Measurements from ENCODE around the gene KLF2. TPM values are rescaled to one million over a fixed set of nuclear protein-coding genes. Genes with fewer than 3 reads are reported as not detected.
"Not testable (repeated sequence)": the region's sequence is repeated elsewhere in the genome, so short reads cannot be mapped to it uniquely, and the experiment has no call there.

Gene KLF2
- 8.5 TPM for total RNA-seq

DNA sequence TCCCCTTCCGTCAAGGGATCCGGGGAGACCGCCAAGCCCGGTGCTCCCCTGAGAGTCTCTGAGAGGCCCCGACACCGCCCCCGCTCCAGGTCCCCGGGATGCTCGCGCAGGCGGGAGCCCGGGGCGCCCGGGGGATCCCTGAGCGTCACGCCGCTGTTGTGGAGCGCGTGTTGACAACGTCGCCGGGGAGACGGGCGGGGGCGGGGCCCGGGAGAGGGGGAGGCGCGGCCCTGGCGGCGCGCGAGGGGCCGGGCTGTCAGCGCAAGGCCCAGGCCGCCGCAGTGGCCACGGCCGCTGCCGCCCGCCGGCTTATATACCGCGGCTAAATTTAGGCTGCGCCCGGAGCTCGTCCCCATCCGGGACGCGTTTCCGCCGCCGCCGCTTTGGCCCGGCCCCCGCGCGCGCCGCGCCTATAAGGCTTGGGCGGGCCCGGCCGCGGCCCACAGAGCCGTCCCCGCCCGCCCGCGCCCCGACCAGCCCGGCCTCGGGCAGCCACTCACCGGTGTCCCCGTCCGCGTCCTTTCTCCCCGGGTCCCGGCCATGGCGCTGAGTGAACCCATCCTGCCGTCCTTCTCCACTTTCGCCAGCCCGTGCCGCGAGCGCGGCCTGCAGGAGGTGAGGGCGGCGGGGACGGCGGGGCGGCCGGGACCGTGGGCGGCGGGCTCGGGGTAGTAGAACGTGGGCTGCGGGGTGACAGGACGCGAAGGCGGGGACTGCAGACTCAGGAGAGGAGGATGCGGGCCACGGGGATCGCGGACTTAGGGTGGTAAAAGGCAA lies at the start of gene KLF2:
TSS of gene KLF2 (plus strand) at position 443 of the 777 bp plus-strand sequence. CDS start at position 541, 98 bp downstream.
- DNase-seq (ENCODE audit: low spot score) (peak; percentile 93), ATAC-seq (peak; percentile 90)

DNA sequence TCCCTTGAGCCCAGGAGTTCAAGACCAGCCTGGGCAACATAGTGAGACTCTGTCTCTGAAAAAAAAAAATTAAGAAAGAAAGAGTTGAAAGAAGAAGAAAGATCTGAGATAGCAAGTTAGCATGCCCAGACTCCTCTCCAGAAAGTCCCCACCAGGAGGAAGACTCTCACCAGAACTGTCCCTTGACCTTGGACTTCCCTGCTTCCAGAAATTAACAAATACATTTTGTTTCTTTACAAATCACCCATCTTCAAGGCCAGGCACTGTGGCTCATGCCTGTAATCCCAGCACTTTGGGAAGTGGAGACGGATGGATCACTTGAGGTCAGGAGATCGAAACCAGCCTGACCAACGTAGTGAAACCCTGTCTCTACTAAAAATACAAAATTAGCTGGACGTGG lies 44.3 kb upstream of the KLF2 start:
- DNase-seq (ENCODE audit: low spot score) (no peak), ATAC-seq (no peak)

DNA sequence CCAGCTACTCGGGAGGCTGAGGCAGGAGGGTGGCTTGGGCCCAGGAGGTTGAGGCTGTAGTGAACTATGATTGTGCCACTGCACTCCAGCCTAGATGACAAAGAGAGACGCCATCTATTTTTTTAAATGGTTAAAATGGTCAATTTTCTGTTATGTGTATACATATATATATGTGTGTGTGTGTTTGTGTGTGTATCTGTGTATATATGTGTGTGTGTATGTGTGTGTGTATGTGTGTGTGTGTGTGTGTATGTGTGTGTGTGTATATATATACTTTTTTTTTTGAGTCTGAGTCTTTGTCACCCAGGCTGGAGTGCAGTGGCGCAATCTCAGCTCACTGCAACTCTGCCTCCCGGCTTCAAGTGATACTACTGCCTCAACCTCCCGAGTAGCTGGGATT lies 42.9 kb upstream of the KLF2 start:
- ATAC-seq, result no peak
- DNase-seq (ENCODE audit: low spot score), result no peak

DNA sequence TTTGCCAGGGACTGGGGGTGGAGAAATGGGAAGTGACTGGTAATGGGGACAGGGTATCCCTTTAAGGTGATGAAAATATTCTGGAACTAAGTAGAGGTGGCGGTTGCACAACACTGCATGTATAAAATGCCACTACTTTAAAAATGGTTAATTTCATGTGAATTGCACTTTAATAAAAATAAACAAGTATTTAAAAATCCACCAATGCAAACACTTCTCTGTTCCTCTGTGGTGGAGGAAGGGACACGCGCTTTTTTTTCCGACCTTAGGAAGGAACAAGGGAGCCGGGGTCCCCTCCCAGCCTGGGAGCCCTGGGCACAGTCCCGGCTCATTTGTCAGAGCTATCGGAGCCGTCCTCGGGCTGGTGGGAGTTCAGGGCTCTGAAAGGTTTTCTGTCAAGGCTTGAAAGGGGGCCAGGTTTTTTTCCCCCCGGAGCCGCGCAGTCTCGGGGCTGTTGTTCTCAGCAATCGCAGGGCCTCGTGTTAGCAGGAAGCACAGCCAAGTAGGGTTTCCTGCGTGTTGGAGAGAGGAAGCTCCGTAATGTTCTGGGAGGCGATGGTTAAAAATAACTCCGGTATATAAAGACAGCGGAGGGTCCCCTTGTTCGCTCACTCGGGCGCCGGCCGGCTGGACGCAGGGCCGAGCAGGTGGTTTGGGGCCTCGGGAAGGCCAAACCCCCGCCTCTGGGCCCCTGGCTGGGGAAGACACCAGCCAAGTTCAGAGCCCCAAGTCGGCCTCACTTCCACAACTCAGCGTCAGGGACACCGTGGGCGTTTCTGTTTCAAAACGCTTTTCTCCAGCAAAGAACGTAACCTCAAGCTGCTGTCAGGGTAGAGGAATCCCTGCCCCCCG lies 41.2 kb upstream of the KLF2 start:
- ATAC-seq, result peak; percentile 69
- DNase-seq (ENCODE audit: low spot score), result peak; percentile 66

DNA sequence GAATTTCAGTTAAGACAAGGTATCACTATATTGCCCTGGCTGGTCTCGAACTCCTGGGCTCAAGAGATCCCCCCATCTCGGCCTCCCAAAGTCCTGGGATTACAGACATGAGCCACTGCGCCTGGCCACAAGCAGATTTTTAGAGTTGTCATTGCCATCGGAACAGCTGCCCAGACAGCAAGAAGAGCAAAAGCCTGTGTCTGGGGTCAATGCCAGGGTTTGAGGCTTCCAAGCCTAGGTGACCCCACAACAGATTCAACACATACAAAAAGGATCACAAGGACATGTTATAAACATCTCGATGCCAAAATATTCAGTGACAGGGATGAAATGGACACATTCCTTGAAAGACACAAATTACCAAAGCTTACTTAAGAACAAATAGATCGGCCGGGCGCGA lies 40.1 kb upstream of the KLF2 start:
- DNase-seq (ENCODE audit: low spot score) (no peak), ATAC-seq (no peak)

DNA sequence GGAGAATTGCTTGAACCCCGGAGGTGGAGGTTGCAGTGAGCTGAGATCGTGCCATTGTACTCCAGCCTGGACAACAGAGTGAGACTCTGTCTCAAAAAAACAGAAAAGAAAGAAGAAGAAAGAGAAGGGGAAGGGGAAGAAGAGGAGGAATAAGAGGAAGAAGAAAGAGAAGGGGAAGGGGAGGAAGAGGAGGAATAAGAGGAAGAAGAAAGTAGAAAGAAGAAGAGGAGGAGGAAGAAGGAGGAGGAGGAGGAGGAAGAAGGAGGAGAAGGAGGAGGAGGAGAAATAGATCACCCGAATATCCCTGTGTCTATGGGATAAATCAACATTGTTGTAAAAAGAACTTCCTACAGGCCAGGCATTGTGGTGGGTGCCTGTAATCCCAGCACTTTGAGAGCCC lies 39.5 kb upstream of the KLF2 start:
- DNase-seq (ENCODE audit: low spot score); ATAC-seq: not testable (repeated sequence)

DNA sequence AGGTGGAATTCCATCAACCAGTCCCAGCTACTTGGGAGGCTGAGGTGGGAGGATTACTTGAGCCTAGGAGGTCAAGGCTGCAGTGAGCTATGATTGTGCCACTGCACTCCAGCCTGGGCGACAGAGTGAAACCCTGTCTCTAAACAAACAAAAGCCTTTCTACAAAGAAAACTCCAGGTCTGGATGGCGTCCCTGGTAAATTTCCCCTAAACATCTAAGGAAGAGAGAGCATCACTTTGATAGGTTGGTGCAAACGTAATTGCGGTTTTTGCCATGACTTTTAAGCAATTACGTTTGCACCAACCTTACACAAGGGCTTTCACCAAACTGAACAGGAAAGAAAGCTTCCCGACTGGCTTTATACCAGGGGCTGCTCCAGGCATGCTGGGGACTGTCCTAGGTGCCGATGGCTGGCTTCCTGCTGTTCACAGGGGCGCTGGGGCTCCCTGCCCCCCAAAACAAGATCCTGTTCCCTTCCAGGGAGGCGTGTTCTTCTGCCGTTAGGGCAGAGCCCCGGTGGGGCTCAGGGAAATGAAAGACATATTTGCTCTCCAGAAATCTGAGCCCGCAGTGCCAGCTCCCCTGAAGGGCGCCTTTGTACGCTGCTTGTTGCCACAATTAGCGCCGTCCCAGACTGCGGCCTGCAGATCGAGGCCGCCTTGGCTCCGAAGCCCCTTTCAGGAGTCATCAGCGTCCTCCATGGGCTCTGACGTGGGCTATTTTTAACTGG lies 38.7 kb upstream of the KLF2 start:
- ATAC-seq (peak; percentile 32), DNase-seq (ENCODE audit: low spot score) (no peak)

DNA sequence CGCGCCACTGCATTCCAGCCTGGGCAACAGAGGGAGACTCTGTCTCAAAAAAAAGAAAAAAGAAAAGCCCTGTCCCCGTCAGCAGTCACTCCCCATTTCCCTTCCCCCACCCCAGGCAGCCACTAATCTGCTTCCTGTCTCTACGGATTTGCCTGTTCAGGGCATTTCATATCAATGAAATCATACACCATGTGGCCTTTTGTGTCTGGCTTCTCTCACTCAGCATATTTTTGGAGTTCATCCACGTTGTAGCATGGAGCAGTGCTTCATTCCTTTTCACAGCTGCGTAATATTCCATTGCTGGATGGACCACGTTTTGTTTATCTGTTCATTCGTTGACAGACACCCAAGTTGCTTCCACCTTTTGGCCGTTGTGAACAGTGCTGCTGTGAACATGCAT lies 36.1 kb upstream of the KLF2 start:
- peak; percentile 29 for ATAC-seq
- no peak for DNase-seq (ENCODE audit: low spot score)

DNA sequence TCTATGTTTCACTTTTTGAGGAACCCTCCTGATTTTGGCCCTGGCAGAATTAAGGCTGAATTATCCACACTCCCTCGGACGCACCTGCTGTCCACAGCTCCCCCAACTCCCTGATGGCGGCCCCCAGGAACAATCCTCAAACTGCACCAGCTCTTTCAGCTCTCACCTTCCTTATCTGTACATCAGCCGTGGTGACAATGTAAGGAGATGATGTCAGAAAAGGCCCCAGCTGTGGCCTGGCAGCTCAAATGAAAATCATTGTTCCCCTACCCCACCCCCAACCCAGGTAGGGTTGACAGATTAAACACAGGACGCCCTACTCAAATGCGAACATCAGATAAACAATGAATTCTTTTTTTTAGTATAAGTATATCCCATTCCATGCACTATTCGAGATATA lies 35.0 kb upstream of the KLF2 start:
- ATAC-seq, result no peak
- no peak for DNase-seq (ENCODE audit: low spot score)

DNA sequence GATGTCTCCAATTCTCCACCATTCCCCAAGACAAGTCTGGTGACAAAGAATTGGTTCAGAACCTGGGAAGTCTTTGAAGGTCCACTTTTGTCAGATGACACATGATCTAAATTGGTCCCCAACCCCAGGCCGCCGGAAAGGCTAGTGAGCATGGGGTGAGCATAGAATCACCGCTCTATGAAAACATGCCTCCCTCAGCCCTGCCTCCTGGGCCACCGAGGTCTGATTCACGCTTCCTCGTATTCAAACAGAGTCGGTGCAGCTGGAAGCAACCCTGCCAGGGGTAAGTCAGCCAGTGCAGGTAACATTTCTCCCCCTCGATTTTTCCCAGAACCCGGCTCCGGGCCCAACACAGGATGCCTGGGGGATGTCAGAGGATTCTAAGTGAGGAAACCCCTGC lies 33.9 kb upstream of the KLF2 start:
- DNase-seq (ENCODE audit: low spot score) (no peak), ATAC-seq (no peak)

DNA sequence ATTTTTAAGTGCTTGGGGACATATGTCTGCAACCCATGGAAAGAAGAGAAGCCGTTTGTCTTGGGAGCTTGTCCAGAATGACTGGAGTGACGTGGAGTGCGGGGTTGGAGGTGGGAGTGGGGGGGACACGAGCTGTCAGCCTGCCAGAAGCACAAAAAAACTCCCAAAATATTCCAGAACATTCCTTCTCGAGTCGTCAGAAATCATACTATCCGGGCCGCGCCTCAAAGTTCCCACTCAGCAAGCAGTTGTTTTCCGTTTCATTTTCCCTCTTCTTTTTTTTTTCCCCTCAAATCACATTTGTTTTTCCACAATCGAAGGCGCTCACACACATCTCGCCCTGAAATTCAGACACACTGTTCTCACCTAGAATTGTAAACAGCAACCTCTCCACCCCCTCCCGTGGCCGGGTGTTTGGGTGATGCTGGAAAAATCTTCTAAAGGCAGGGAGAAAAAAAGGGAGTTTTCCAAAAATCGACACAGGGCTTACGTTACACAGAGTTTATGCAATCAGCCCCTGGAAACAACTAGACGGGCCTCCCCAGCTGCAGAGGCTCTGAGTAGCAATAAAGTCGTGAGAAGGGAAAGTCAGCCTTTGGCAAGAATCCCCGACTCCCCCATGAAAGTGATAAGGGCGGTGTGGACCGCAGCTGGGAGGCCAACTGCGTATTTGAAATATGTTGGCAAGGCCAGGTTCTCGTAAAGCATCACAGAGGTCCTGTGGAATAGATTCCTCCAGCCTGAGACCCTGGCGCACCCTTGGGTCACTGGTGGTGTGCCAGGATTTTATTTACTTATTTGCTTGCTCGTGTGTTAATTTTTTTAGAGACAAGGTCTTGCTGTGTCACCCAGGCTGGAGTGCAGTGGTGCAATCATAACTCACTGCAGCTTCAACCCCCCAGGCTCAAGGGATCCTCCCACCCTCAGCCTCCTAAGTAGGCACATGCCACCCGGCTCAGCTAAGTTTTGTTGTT lies 31.2 kb upstream of the KLF2 start:
- DNase-seq (ENCODE audit: low spot score) (no peak), ATAC-seq (peak; percentile 72)

DNA sequence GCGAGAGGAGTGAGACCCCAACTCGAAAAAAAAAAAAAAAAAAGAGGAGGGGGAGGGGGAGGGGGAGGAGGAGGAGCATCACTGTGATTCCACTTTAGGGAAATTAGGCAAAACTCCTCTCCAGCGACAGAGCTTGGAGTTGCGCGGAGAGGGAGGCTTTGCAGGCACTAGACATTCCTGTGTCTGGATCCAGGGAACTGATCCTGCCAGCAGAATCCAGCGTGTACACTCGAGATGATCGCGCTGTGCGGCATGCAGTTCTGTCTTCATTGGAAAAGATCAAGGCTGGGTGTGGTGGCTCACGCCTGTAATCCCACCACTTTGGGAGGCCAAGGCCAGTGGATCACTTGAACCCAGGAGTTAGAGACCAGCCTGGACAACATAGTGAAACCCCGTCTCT lies 29.6 kb upstream of the KLF2 start:
- DNase-seq (ENCODE audit: low spot score), result no peak
- ATAC-seq, result no peak

DNA sequence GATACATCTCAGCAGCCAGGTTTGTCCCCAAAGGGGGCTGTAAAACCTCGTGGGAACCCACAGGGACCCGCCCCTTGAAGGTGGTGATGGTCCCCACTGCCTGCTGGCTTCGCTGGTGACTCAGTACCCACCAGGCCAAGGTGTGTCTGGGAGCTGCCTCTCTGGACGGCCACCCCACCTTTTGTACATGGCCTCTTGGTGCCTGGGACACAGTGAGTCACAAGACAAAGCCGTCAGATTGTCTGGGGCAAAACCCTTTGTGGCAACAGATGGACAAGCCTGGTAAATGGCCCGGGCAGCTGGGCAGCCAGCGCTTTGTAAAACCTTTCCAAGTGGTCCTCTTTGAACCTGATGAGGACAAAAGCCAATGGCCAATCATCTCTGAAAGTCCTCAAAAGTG lies 27.9 kb upstream of the KLF2 start:
- ATAC-seq (no peak), DNase-seq (ENCODE audit: low spot score) (no peak)

DNA sequence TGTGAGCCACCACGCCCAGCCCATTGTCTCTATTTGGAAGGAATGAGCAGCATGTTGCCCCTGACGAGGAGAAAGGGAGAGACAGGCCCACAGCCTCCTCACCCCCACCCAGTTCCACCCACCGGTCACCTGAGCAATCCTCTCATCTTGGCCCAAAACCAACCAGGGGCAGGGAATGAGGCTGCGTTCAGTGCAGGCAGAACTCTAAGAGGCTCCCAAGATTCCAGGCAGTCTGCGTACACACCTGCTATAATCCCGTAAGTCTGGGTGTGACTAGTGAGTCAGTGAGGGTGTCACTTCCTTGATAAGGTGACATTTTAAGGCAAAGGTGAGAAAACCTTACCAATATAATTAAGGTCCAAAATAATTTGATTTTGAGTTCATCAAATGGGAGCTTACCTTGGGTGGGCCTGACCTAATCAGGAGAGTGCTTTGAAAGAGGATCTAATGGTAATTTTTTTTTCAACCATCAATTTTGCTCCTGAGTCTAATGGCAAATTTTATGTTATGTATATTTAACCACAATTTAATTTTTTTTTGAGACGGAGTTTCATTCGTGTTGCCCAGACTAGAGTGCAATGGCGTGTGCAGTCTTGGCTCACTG lies 26.9 kb upstream of the KLF2 start:
- DNase-seq (ENCODE audit: low spot score) (no peak), ATAC-seq (no peak)

DNA sequence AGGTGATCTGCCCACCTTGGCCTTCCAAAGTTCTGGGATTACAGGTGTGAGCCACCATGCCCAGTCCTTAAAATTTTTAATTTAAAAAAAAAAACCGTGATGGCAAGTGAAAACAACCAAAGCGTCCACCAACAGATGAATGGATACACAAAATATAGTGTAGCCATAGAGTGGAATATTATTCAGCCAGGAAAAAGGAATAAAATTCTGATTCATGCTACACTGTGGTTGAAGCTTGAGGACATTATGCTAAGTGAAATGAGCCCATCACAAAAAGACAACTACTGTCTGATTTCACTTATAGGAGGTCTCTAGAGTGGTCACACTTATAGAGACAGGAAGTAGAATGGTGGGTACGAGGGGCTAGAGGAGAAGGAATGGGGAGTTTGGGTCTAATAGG lies 26.3 kb upstream of the KLF2 start:
- ATAC-seq, result no peak
- no peak for DNase-seq (ENCODE audit: low spot score)

DNA sequence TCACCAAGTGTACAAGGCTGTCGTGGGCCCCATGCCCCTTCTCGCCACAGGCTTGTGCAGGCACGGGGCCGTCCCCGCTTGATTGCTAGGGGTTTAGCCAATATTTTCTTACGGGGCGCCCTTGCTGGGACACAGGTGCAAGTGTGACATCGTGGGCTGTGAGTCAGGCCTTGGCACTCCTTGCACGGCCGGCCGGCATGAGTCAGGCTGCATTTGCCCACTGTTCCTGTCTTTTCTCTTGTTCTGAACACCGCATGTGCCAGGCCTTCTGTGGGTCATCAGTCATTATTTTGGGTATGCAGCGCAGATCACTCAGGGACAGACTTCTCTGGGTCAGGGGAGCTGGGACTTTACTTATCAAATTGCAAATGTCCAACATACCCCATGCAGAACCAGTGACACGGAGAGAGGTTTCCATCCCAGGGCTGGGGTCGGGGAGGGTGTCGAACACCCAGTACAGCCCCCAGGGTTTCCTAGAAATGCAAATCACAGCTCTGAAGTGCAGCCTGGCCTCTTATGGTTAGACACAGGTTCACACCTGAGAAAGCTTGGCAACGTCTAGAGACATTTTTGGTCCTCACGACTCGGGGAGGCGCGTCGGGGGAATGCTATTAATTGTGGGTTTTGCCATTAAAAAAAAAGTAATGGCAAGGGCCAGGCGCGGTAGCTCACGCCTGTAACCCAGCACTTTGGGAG lies 22.5 kb upstream of the KLF2 start:
- ATAC-seq, result no peak
- no peak for DNase-seq (ENCODE audit: low spot score)

DNA sequence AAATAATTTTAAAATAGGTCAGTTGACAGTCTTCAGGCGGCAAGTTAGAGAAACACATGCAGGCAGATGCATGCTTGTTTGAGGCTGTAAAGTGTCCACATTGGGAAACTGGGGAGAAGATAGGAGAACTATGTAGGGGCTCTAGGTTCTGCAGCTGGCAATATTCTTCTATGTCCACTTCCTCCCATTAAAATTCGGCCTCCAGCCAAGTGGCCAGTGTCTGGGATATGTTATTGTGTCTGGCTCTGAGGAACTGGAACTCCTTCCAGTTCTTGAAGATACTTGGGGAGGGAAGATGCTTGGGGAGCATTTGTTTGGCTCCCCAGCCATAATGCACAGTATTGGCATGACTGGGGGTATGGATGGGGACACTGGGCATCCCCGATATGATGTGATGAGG lies 20.9 kb upstream of the KLF2 start:
- ATAC-seq, result peak; percentile 58
- DNase-seq (ENCODE audit: low spot score), result no peak

DNA sequence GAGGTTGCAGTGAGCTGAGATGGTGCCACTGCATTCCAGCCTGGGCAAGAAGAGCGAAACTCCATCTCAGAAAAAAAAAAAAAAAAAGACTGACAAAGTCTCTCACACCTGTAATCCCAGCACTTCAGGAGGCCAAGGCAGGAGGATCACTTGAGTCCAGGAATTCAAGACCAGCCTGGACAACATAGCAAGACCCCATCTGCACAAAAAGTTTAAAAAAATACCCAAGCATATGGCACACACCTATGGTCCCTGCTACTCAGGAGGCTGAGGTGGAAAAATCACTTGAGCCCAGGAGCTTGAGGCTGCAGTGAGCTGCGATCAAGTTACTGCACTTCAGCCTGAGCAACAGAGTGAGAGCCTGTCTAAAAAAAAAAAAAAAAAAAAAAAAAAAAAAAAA lies 20.1 kb upstream of the KLF2 start:
- ATAC-seq; DNase-seq (ENCODE audit: low spot score): not testable (repeated sequence)

DNA sequence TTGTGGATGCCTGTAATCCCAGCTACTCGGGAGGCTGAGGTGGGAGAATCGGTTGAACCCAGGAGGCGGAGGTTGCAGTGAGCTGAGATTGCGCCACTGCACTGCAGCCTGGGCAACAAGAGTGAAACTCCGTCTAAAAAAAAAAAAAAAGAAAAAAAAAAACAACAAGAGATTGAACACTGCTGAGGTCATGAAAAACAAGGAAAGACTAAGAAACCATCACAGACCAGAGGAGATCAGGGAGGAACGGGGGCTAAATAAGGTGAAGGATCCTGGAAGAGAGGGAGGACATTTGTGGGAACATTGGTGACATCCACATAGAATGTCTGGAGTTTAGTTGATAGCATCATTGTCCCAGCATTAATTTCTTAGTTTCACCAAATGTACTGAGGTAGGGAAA lies 19.6 kb upstream of the KLF2 start:
- DNase-seq (ENCODE audit: low spot score); ATAC-seq: not testable (repeated sequence)

Measured in left lobe of liver (tissue), 2 donors.